Thyroid gland (tissue), 4 donors: Measurements from ENCODE around the gene GNAQ. TPM values are rescaled to one million over a fixed set of nuclear protein-coding genes. Genes with fewer than 3 reads are reported as not detected.

Experiments
- DNase-seq, 2 donors: peaks; one replicate each; pipeline ENCODE4 v3.0.0-alpha.2; 2019
- H3K27ac ChIP-seq, 3 donors: fragments of 200-600 bp; sonication (generic); 1 replicate in 2 of 3; 2 replicates in 1 of 3; pipeline ENCODE4 v1.5.1; 2016 to 2019; ENCODE audit warnings: mild to moderate bottlenecking in 1 of 3, moderate library complexity in 1 of 3
- H3K27me3 ChIP-seq: fragments of 200-600 bp; sonication (generic); one replicate; pipeline ENCODE4 v1.5.1; 2019
- H3K36me3 ChIP-seq, 2 donors: fragments of 200-600 bp; sonication (generic); one replicate each; pipeline ENCODE4 v1.5.1; 2016 to 2019
- H3K4me1 ChIP-seq, 2 donors: fragments of 200-600 bp; sonication (generic); one replicate each; pipeline ENCODE4 v1.5.1; 2017 to 2019
- H3K4me3 ChIP-seq, 3 donors: fragments of 200-600 bp; sonication (generic); replicated peaks in 1 of 3; 1 replicate in 2 of 3; 2 replicates in 1 of 3; pipeline ENCODE4 v1.5.1; 2016; ENCODE audit warnings: mild to moderate bottlenecking in 1 of 3
- H3K9me3 ChIP-seq: fragments of 200-600 bp; sonication (generic); one replicate; pipeline ENCODE4 v1.5.1; 2017
- CTCF ChIP-seq, 6 experiments: fragments of 200-600 bp in 3 of 6; fragments of 450-650 bp in 3 of 6; sonication (generic) in 3 of 6; IDR thresholded peaks; one replicate each; pipeline ENCODE4 v1.5.1; 2016 to 2019; ENCODE audit warnings: antibody characterized with exemption in 6 of 6, mild to moderate bottlenecking in 2 of 6, inconsistent platforms in 1 of 6, moderate library complexity in 1 of 6
- POLR2A ChIP-seq, 2 donors: fragments of 450-650 bp; IDR thresholded peaks; one replicate each; pipeline ENCODE4 v1.6.1; 2017; ENCODE audit warnings: antibody characterized with exemption in 2 of 2, mild to moderate bottlenecking in 2 of 2, moderate library complexity in 1 of 2
- whole genome bisulfite sequencing, 2 donors: methylation state at CpG; one replicate each; pipeline ENCODE4 v1.1.5; 2017; 5-methylcytosine and 5-hydroxymethylcytosine counted together
- intact Hi-C: fragments of 100-400 bp; cut with DNase I; formaldehyde crosslinking; loops from one replicate; pipeline ENCODE4 v1.15.1; 2023
- total RNA-seq, 4 donors: library from RNA; depleted of rRNA; stranded (reverse); fragments of >200 nt; gene quantifications; one replicate each; pipeline ENCODE4 v1.2.3, GENCODE V29; 2016

The GNAQ gene
- total RNA-seq, 4 donors from 2014 or later = 40.0 to 60.8 (median 58.1) TPM

- Histone ChIP-seq H3K27me3 (no peaks in the 10 kb centered on the region), H3K36me3 (no peaks in the 10 kb centered on the region)
- intact Hi-C loops = no loop called here
Observed at GRCh38 chr9:77989909-77990308, 41.7 kb downstream of the GNAQ start.

GRCh38 chr9:77989458-77989857 lies 42.2 kb downstream of the GNAQ start:
- Histone ChIP-seq H3K9me3 (no peaks in the 10 kb centered on the region), H3K27ac (no peak overlapping the region), H3K4me3 (no peak overlapping the region), H3K36me3 (no peaks in the 10 kb centered on the region), H3K27me3 (no peaks in the 10 kb centered on the region), H3K4me1 (peaks cover 0 to 10% of the 10 kb centered on the region in 2 donors)
- TF ChIP-seq CTCF (IDR thresholded peaks at IDR 0.05) (no peak), POLR2A (IDR thresholded peaks at IDR 0.05) (no peak)
- intact Hi-C loops = no loop called here
- 91 to 99% methylated on average over 2 of the region's 2 CpGs for WGBS, 2 donors
- DNase-seq = no peak

More at GRCh38 chr9:77989909-77990308, 41.7 kb downstream of the GNAQ start:
- Histone ChIP-seq H3K4me3 (no peak overlapping the region), H3K4me1 (peaks cover 0 to 10% of the 10 kb centered on the region in 2 donors), H3K27ac (no peak overlapping the region), H3K9me3 (no peaks in the 10 kb centered on the region)
- TF ChIP-seq CTCF (IDR thresholded peaks at IDR 0.05) (no peak), POLR2A (IDR thresholded peaks at IDR 0.05) (no peak)
- no peak for DNase-seq

- DNase-seq = no peak
- H3K27me3 ChIP-seq = no peaks in the 10 kb centered on the region
- no peak for TF ChIP-seq CTCF (IDR thresholded peaks at IDR 0.05)
- TF ChIP-seq POLR2A (IDR thresholded peaks at IDR 0.05) = no peak
- intact Hi-C loops = no loop called here
- no peak overlapping the region for H3K4me3 ChIP-seq
- H3K9me3 ChIP-seq = no peaks in the 10 kb centered on the region
- 61 to 67% methylated on average over 1 of the region's 1 CpG for WGBS, 2 donors
- H3K36me3 ChIP-seq = no peaks in the 10 kb centered on the region
- H3K27ac ChIP-seq = no peak overlapping the region
- H3K4me1 ChIP-seq = peaks cover under 1 to 10% of the 10 kb centered on the region in 2 donors
Observed at GRCh38 chr9:77988630-77989029, 43.0 kb downstream of the GNAQ start.

GRCh38 chr9:77987880-77988525 lies 43.6 kb downstream of the GNAQ start:
- TF ChIP-seq CTCF (IDR thresholded peaks at IDR 0.05) (no peak), POLR2A (IDR thresholded peaks at IDR 0.05) (no peak)
- Histone ChIP-seq H3K9me3 (no peaks in the 10 kb centered on the region), H3K4me1 (peaks cover 6 to 10% of the 10 kb centered on the region in 2 donors), H3K4me3 (no peak overlapping the region), H3K36me3 (no peaks in the 10 kb centered on the region), H3K27me3 (no peaks in the 10 kb centered on the region), H3K27ac (no peak overlapping the region)
- intact Hi-C loops = no loop called here
- no peak for DNase-seq
- 83 to 87% methylated on average over 5 of the region's 5 CpGs for WGBS, 2 donors

GRCh38 chr9:77987081-77987656 lies 44.4 kb downstream of the GNAQ start:
- intact Hi-C loops = no loop called here
- 94% methylated on average over 7 of the region's 7 CpGs for WGBS, 2 donors

More at GRCh38 chr9:77987081-77987656, 44.4 kb downstream of the GNAQ start:
- H3K4me3 ChIP-seq = no peak overlapping the region
- H3K27ac ChIP-seq = no peak overlapping the region
- DNase-seq = no peak
- TF ChIP-seq CTCF (IDR thresholded peaks at IDR 0.05) = no peak
- no peak for TF ChIP-seq POLR2A (IDR thresholded peaks at IDR 0.05)
- peaks cover 9 to 10% of the 10 kb centered on the region in 2 donors for H3K4me1 ChIP-seq
- no peaks in the 10 kb centered on the region for H3K27me3 ChIP-seq
- no peaks in the 10 kb centered on the region for H3K36me3 ChIP-seq
- H3K9me3 ChIP-seq = no peaks in the 10 kb centered on the region
